ENCODE results near the gene CCDC149.

CCDC149 gene

DNA sequence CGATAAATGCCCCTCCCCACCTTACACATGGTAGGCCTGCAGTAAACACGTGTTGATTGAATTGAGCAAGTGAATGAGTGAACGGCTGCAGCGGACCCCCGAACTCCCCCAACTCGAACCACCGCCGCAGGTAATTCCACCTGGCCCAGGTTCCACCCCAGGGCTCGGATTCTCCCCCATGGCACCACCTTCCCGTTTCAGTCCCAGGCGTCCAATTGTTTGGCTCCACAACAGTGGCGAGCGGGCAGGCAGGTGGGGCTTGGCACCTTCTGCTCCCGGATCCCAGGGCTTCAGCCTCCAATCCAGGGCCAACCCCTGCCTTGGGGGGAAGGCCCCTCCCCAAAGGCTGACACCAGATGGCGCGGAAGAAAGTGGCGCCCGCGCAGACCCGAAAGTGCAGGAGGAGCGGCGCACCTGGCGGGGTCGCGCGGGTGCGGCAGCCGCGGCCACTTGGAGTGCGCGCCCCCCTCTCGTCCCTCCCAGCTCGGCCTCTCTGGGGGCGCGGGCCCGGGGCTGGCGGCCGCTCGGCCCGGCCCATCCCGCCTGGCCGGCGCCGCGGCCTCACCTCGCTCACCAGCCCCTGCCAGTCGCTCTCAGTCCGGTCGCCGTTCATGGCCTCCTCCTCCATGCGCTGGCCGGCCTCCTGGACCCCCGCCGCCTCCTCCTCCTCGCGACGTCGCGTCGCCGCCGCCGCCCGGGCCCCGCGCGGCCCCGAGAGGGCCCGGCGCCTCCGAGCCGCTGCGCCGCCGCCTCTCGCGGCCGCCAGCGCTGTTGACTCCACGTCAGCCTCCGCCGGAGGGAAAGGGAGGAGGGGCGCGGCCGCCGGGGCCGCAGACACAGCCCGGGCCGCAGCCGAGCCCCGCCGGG, at the start of gene CCDC149:
CCDC149 (minus strand) TSS at position 791 of the 867 bp plus-strand sequence; CDS start at position 613, 178 bp downstream.
- peak within 1 kb of the TSS; percentile 67 for H3K4me3 ChIP-seq (ENCODE audit: low read length)
- H3K27ac ChIP-seq (ENCODE audit: low read length) = peak within 1 kb of the TSS; percentile 75
- peaks cover 27% of the 10 kb centered on the region for H3K27me3 ChIP-seq (ENCODE audit: insufficient read depth, low read length)
- peaks cover 12% of the 10 kb centered on the region; the same call in 1 of the 2 replicates for H3K9me3 ChIP-seq (ENCODE audit: insufficient read depth, low read depth, low read length)
- H3K9ac ChIP-seq (ENCODE audit: low read depth, low read length) = peak within 1 kb of the TSS; percentile 79; the same call in 1 of the 2 replicates
- H3K4me1 ChIP-seq (ENCODE audit: insufficient read depth, low read length) = peaks cover 6% of the 10 kb centered on the region; the same call in 1 of the 2 replicates
- peaks cover 17% of the 10 kb centered on the region for H3K36me3 ChIP-seq (ENCODE audit: insufficient read depth, low read depth, low read length)

- H3K4me1 ChIP-seq (ENCODE audit: insufficient read depth, low read length) = 0 out of 2 replicates have a peak, but pooled peaks cover 2% of the 10 kb centered on the region
- peaks cover 3% of the 10 kb centered on the region; the same call in 1 of the 2 replicates for H3K9me3 ChIP-seq (ENCODE audit: insufficient read depth, low read depth, low read length)
- no peak overlapping the region for H3K4me3 ChIP-seq (ENCODE audit: low read length)
- H3K27ac ChIP-seq (ENCODE audit: low read length) = no peak overlapping the region
- H3K9ac ChIP-seq (ENCODE audit: low read depth, low read length) = no peak overlapping the region
- H3K36me3 ChIP-seq (ENCODE audit: insufficient read depth, low read depth, low read length) = no peaks in the 10 kb centered on the region
- no peaks in the 10 kb centered on the region for H3K27me3 ChIP-seq (ENCODE audit: insufficient read depth, low read length)
These were observed 45.0 kb upstream of the CCDC149 start for GRCh38 chr4:24957886-24958285.

DNA sequence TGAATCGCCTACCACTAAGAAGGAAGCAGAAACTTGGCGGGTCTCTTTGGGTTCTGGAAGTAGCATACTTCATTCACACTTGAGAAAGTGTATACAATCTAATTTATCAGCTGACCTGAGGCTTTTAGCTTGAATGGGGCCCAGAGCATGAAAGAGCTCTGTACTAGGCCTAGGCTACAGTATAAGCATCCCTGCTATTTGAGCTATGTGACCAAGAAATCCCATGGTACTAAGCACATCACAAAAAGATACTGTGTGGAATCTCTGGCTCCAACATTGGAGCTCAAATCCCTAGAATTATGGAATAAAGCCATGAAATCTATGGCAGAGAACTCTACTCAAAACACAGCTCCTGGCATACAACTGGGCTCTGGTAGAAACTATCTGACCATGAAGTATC, 43.9 kb upstream of the CCDC149 start:
- Histone ChIP-seq H3K36me3 (ENCODE audit: insufficient read depth, low read depth, low read length) (no peaks in the 10 kb centered on the region), H3K9me3 (ENCODE audit: insufficient read depth, low read depth, low read length) (peaks cover 3% of the 10 kb centered on the region; the same call in 1 of the 2 replicates), H3K4me1 (ENCODE audit: insufficient read depth, low read length) (0 out of 2 replicates have a peak, but pooled peaks cover 2% of the 10 kb centered on the region), H3K9ac (ENCODE audit: low read depth, low read length) (no peak overlapping the region), H3K27ac (ENCODE audit: low read length) (no peak overlapping the region), H3K27me3 (ENCODE audit: insufficient read depth, low read length) (no peaks in the 10 kb centered on the region), H3K4me3 (ENCODE audit: low read length) (no peak overlapping the region)

DNA sequence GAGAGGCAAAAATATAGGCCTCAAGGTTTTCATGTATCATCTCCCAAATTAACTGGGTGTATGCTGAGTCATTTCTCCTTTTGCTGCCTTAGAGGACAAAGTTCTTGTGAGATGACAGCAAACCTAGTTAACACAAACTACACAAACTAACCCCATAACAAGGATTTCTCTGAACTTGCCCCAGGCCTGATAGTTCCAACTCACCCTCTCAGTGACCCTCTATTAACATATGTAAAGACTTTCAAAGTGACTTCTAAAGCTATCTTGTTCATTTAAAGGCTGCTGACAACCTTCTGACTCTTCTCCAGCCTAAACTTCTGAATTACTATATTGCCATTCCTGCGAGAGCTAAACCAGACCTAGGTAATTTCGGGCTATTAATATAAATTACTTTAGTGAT, 43.2 kb upstream of the CCDC149 start:
- Histone ChIP-seq H3K9me3 (ENCODE audit: insufficient read depth, low read depth, low read length) (peaks cover 3% of the 10 kb centered on the region; the same call in 1 of the 2 replicates), H3K36me3 (ENCODE audit: insufficient read depth, low read depth, low read length) (no peaks in the 10 kb centered on the region), H3K27me3 (ENCODE audit: insufficient read depth, low read length) (no peaks in the 10 kb centered on the region), H3K4me3 (ENCODE audit: low read length) (no peak overlapping the region), H3K9ac (ENCODE audit: low read depth, low read length) (no peak overlapping the region), H3K27ac (ENCODE audit: low read length) (no peak overlapping the region), H3K4me1 (ENCODE audit: insufficient read depth, low read length) (0 out of 2 replicates have a peak, but pooled peaks cover 2% of the 10 kb centered on the region)

- no peak overlapping the region for H3K27ac ChIP-seq (ENCODE audit: low read length)
- no peaks in the 10 kb centered on the region for H3K27me3 ChIP-seq (ENCODE audit: insufficient read depth, low read length)
- no peak overlapping the region for H3K9ac ChIP-seq (ENCODE audit: low read depth, low read length)
- no peaks in the 10 kb centered on the region for H3K36me3 ChIP-seq (ENCODE audit: insufficient read depth, low read depth, low read length)
- H3K4me3 ChIP-seq (ENCODE audit: low read length) = no peak overlapping the region
- peaks cover 3% of the 10 kb centered on the region; the same call in 1 of the 2 replicates for H3K9me3 ChIP-seq (ENCODE audit: insufficient read depth, low read depth, low read length)
- 0 out of 2 replicates have a peak, but pooled peaks cover 2% of the 10 kb centered on the region for H3K4me1 ChIP-seq (ENCODE audit: insufficient read depth, low read length)
These were observed 39.8 kb upstream of the CCDC149 start for GRCh38 chr4:24952667-24953066.

DNA sequence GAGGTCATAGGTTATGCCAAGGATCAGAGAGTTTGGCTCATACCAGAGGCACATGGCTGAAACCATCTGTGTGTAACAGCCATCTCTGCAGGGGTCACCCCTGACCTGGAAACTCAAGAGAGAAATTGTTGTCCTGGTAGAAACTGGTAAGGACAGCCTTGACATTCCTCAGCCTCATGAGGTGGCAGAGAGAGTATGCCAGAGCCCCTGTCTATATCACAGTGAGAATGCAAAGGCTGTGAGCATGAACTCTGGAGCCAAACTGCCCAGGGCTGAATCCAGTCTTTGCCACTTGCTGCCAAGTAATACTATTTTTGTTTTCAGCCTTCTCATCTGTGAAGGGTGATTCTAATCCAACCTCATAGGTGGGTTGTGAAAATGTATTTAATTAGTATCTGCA, 37.1 kb upstream of the CCDC149 start:
- Histone ChIP-seq H3K27ac (ENCODE audit: low read length) (no peak overlapping the region), H3K4me1 (ENCODE audit: insufficient read depth, low read length) (no peaks in the 10 kb centered on the region), H3K9ac (ENCODE audit: low read depth, low read length) (no peak overlapping the region), H3K9me3 (ENCODE audit: insufficient read depth, low read depth, low read length) (peaks cover 3% of the 10 kb centered on the region; the same call in 1 of the 2 replicates), H3K27me3 (ENCODE audit: insufficient read depth, low read length) (no peaks in the 10 kb centered on the region), H3K36me3 (ENCODE audit: insufficient read depth, low read depth, low read length) (no peaks in the 10 kb centered on the region), H3K4me3 (ENCODE audit: low read length) (no peak overlapping the region)

DNA sequence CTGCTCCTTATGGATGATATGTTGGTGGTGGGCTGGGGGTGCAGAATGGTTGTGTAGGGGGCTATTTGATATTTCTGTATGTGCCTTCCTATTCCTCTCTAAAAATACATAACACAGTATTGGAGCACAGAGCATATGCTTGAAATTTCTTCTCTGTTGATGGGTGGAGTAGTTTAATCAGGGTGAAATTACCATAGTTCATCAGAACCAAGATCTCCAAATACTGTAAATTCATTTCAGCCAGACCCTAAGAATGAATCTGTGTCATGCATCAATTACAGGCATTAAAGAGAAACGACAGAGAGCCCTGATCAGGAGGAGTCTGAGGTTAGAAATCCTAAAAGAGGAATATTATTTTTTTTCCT, 25.1 kb upstream of the CCDC149 start:
- H3K9ac ChIP-seq (ENCODE audit: low read depth, low read length) = no peak overlapping the region
- no peak overlapping the region for H3K27ac ChIP-seq (ENCODE audit: low read length)
- H3K27me3 ChIP-seq (ENCODE audit: insufficient read depth, low read length) = no peaks in the 10 kb centered on the region
- peaks cover 22% of the 10 kb centered on the region for H3K9me3 ChIP-seq (ENCODE audit: insufficient read depth, low read depth, low read length)
- H3K4me1 ChIP-seq (ENCODE audit: insufficient read depth, low read length) = no peaks in the 10 kb centered on the region
- no peaks in the 10 kb centered on the region for H3K36me3 ChIP-seq (ENCODE audit: insufficient read depth, low read depth, low read length)
- no peak overlapping the region for H3K4me3 ChIP-seq (ENCODE audit: low read length)

DNA sequence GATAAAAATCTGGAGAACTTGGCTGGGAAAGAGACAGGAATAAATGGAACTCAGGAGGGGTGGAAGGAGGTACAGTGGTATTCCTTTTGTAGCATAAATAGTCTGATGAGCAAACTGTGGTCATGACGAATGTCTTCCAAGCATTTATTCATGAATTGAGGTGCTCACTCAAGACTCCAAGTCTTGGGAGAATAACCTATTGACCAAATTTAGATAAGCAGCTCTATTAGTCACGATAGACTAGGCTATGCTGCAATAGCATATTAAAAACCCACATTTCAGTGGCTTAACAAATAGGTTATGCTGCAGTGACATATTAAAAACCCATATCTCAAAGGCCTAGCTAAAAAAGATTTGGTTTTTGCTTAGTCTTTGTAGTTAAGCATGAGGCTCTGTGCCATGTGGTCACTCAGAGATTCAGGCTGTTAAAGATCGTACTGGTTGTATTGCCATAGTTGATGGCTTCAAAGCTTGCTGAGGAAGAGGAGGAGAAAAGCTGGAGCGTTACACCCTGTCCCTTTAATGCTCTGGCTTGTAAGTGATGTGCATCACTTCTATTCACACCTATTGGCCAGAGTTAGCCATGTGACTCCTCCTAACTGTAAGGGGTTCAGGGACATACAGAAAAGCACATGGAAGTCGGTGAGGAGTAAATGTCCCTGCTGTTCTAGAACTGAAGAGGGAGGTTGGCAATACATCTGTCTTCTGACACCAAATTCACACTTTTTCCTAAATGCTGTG, 24.5 kb upstream of the CCDC149 start:
- no peaks in the 10 kb centered on the region for H3K27me3 ChIP-seq (ENCODE audit: insufficient read depth, low read length)
- no peak overlapping the region for H3K4me3 ChIP-seq (ENCODE audit: low read length)
- H3K36me3 ChIP-seq (ENCODE audit: insufficient read depth, low read depth, low read length) = no peaks in the 10 kb centered on the region
- H3K4me1 ChIP-seq (ENCODE audit: insufficient read depth, low read length) = no peaks in the 10 kb centered on the region
- no peak overlapping the region for H3K9ac ChIP-seq (ENCODE audit: low read depth, low read length)
- peaks cover 22% of the 10 kb centered on the region for H3K9me3 ChIP-seq (ENCODE audit: insufficient read depth, low read depth, low read length)
- no peak overlapping the region for H3K27ac ChIP-seq (ENCODE audit: low read length)

DNA sequence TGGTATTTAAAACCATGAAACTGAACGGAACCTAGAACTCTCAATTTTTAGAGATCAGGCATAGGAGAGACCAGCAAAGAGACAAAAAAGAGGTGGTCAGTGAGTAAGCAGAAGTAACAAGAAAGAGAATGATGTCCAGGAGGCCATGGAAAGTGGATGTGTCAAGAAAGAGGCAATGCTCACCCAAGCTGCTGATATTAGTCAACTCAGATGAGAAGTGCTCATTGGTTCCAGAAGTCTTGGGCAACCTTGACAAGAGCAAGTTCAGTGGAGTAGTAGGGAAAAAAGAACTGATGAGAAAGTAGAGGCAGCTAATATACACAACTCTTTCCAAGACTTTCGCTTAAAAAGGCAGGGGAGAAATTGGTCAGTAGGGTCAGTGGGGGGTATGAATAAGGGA, 23.0 kb upstream of the CCDC149 start:
- no peak overlapping the region for H3K4me3 ChIP-seq (ENCODE audit: low read length)
- H3K4me1 ChIP-seq (ENCODE audit: insufficient read depth, low read length) = no peaks in the 10 kb centered on the region
- H3K36me3 ChIP-seq (ENCODE audit: insufficient read depth, low read depth, low read length) = no peaks in the 10 kb centered on the region
- H3K27ac ChIP-seq (ENCODE audit: low read length) = no peak overlapping the region
- H3K9me3 ChIP-seq (ENCODE audit: insufficient read depth, low read depth, low read length) = peaks cover 22% of the 10 kb centered on the region
- H3K27me3 ChIP-seq (ENCODE audit: insufficient read depth, low read length) = no peaks in the 10 kb centered on the region
- no peak overlapping the region for H3K9ac ChIP-seq (ENCODE audit: low read depth, low read length)

DNA sequence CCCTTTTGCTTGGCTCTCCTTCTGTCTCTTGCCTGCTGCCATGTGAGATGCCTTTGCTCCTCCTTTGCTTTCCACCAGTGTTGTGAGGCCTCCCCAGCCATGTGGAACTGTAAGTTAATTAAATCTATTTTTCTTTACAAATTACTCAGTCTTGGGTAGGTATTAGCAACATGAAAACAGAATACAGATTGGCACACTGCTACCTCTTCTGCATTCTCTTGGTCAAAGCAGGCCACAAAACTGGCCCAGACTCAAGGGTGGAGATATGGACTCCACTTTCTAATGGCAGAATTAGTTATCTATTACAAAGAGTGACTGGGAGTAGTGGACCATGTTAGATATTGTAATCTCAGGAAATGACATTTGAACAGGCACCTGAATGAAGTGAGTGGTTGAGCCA, 21.5 kb upstream of the CCDC149 start:
- Histone ChIP-seq H3K36me3 (ENCODE audit: insufficient read depth, low read depth, low read length) (no peaks in the 10 kb centered on the region), H3K4me1 (ENCODE audit: insufficient read depth, low read length) (no peaks in the 10 kb centered on the region), H3K9me3 (ENCODE audit: insufficient read depth, low read depth, low read length) (peaks cover 22% of the 10 kb centered on the region), H3K9ac (ENCODE audit: low read depth, low read length) (no peak overlapping the region), H3K27ac (ENCODE audit: low read length) (no peak overlapping the region), H3K4me3 (ENCODE audit: low read length) (no peak overlapping the region), H3K27me3 (ENCODE audit: insufficient read depth, low read length) (no peaks in the 10 kb centered on the region)

DNA sequence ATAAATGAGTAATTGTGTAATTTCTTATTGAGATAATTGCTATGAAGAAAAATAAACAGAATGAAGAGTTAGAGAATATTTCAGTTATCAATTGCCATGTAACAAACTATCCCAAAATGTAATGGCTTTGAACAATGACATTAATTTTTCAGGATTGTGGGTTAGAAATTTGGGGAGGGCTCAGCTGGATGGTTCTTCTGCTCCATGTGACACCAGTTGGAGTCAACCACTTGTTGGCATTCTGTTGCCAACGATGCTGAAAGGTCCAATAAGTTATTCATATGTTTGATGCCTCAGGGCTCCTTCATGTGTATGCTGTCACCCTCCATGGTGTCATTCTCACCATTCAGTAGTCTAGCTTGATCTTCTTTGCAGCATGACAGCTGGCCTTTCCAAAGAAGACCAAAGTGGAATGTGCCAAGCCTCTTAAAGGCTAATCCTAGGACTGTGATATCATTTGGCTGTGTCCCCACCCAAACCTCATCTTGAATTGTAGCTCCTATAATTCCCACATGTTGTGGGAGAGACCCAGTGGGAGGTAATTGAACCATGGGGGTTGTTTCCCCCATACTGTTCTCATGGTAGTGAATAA, 20.9 kb upstream of the CCDC149 start:
- Histone ChIP-seq H3K4me3 (ENCODE audit: low read length) (no peak overlapping the region), H3K4me1 (ENCODE audit: insufficient read depth, low read length) (no peaks in the 10 kb centered on the region), H3K9me3 (ENCODE audit: insufficient read depth, low read depth, low read length) (peaks cover 22% of the 10 kb centered on the region), H3K27me3 (ENCODE audit: insufficient read depth, low read length) (no peaks in the 10 kb centered on the region), H3K36me3 (ENCODE audit: insufficient read depth, low read depth, low read length) (no peaks in the 10 kb centered on the region), H3K9ac (ENCODE audit: low read depth, low read length) (no peak overlapping the region), H3K27ac (ENCODE audit: low read length) (no peak overlapping the region)
